ENCODE results near the gene ZNF195. TPM values are rescaled to one million over a fixed set of nuclear protein-coding genes. Genes with fewer than 3 reads are reported as not detected.
"Not testable (repeated sequence)": the region's sequence is repeated elsewhere in the genome, so short reads cannot be mapped to it uniquely, and the experiment has no call there.

The ZNF195 gene
- total RNA-seq, 3 donors from 2014 or later: 24.8 to 48.0 (median 36.2) TPM

GRCh38 chr11:3417047-3417446, 38.1 kb upstream of the ZNF195 start:
- intact Hi-C loops (cut with DNase I, micrococcal nuclease); H3K9me3 ChIP-seq; H3K4me1 ChIP-seq (ENCODE audit: low read depth); H3K36me3 ChIP-seq (ENCODE audit: low read depth); H3K4me3 ChIP-seq: not testable (repeated sequence)
- peak; percentile 41 for TF ChIP-seq CTCF (IDR thresholded peaks at IDR 0.05)
- DNase-seq: peak in 2 of 3 donors; percentile 65 to 74
- ATAC-seq: peak; percentile 46

GRCh38 chr11:3415301-3415700, 36.4 kb upstream of the ZNF195 start:
- H3K4me1 ChIP-seq (ENCODE audit: low read depth); H3K9me3 ChIP-seq; H3K36me3 ChIP-seq (ENCODE audit: low read depth); intact Hi-C loops (cut with DNase I, micrococcal nuclease); H3K4me3 ChIP-seq; ATAC-seq; DNase-seq: not testable (repeated sequence)

GRCh38 chr11:3413666-3414065, 34.7 kb upstream of the ZNF195 start:
- intact Hi-C loops (cut with DNase I, micrococcal nuclease); H3K36me3 ChIP-seq (ENCODE audit: low read depth); H3K9me3 ChIP-seq; ATAC-seq; H3K4me1 ChIP-seq (ENCODE audit: low read depth); H3K4me3 ChIP-seq; DNase-seq: not testable (repeated sequence)

- intact Hi-C loops (cut with DNase I, micrococcal nuclease): no loop called here
- TF ChIP-seq CTCF (IDR thresholded peaks at IDR 0.05): no peak
- H3K36me3 ChIP-seq (ENCODE audit: low read depth): no peaks in the 10 kb centered on the region
- no peak overlapping the region for H3K4me3 ChIP-seq
- ATAC-seq: no peak
- no peaks in the 10 kb centered on the region for H3K9me3 ChIP-seq
- DNase-seq: no peak
- no peaks in the 10 kb centered on the region for H3K4me1 ChIP-seq (ENCODE audit: low read depth)
Measured at GRCh38 chr11:3412837-3413236, 33.9 kb upstream of the ZNF195 start.

GRCh38 chr11:3408722-3409121, 29.8 kb upstream of the ZNF195 start:
- peak; percentile 61 for TF ChIP-seq CTCF (IDR thresholded peaks at IDR 0.05)
- H3K4me3 ChIP-seq; H3K9me3 ChIP-seq; intact Hi-C loops (cut with DNase I, micrococcal nuclease); H3K4me1 ChIP-seq (ENCODE audit: low read depth); ATAC-seq; H3K36me3 ChIP-seq (ENCODE audit: low read depth): not testable (repeated sequence)
- peak in 2 of 3 donors; percentile 84 to 91 for DNase-seq

DNA sequence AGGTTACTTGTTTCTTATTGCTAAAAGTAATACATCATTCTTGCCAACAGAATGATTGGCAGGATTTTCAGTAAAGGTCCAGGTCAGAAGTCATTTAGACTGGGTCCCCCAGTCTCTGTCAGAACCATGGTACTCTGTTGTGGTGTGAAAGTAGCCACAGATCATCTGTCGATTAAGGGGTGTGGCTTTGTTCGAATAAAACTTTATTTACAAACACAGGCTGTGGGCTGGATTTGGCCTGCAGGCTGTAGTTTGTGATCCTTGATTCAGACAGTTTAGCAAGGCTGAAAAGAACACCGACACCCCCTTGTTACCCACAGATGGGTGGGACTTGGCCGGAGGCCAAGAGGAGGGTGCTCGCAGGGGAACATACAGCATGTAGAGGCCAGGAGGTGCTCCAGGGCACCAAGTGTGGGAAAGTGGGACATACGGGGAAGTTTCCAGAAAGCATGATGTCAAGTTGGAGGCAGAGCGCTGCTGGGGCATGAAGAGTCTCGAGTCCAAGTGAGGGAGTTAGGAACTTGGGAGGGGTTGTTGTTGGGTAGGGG, 29.2 kb upstream of the ZNF195 start:
- H3K4me3 ChIP-seq; intact Hi-C loops (cut with DNase I, micrococcal nuclease); H3K36me3 ChIP-seq (ENCODE audit: low read depth); ATAC-seq; H3K4me1 ChIP-seq (ENCODE audit: low read depth); H3K9me3 ChIP-seq: not testable (repeated sequence)
- peak in 1 of 3 donors; percentile 45 for DNase-seq

DNA sequence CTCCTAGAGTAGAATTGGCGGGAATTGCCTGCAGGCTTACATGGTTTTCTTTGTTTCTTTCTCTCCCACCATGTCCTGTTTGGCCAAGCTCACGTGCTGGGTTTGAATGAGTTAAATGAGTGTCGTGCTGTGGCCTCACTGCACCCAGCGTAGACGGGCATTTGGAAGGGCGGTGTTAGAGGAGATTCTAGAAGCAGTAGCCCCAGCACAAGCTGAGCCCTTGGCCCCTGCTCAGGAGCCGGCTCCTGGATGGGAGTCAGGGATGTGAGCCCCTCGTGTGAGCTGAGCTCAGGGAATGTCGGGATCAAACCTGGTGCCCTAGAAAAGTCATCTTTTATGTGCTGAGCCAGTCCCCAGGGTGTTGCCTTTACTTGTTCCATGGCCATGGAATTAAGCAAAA, 28.0 kb upstream of the ZNF195 start:
- H3K36me3 ChIP-seq (ENCODE audit: low read depth); DNase-seq; H3K4me1 ChIP-seq (ENCODE audit: low read depth); ATAC-seq; intact Hi-C loops (cut with DNase I, micrococcal nuclease); H3K9me3 ChIP-seq; H3K4me3 ChIP-seq: not testable (repeated sequence)

DNA sequence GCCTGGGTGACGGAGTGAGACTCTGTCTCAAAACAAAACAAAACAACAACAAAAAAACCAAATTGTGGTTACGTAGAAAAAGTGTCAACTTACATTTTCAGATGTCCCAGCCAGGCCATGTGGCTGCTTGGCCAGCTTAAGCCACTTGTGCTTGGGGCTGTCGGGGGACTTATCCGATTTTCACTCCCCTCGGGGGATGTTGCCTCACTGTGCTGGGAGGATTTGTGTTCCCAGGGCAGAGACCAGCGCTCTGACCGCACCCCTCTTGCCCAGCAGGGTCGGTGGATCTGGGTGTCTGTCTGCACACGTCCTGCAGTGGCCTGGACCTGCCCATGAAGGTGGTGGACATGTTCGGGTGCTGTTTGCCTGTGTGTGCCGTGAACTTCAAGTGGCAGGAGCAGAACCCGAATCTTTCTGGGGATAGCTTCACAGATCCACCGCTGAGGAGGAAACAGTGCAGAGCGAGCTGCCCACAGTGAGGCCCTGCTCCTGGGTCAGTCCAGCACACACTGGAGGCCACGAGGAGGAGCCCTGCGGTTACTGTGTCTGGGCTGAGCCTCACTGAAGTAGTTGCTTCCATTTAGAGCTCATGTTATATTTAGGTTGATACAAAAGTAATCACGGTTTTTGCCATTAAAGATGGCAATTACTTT, 27.4 kb upstream of the ZNF195 start:
- ATAC-seq; H3K4me3 ChIP-seq; H3K36me3 ChIP-seq (ENCODE audit: low read depth); intact Hi-C loops (cut with DNase I, micrococcal nuclease); H3K9me3 ChIP-seq; DNase-seq; H3K4me1 ChIP-seq (ENCODE audit: low read depth): not testable (repeated sequence)

DNA sequence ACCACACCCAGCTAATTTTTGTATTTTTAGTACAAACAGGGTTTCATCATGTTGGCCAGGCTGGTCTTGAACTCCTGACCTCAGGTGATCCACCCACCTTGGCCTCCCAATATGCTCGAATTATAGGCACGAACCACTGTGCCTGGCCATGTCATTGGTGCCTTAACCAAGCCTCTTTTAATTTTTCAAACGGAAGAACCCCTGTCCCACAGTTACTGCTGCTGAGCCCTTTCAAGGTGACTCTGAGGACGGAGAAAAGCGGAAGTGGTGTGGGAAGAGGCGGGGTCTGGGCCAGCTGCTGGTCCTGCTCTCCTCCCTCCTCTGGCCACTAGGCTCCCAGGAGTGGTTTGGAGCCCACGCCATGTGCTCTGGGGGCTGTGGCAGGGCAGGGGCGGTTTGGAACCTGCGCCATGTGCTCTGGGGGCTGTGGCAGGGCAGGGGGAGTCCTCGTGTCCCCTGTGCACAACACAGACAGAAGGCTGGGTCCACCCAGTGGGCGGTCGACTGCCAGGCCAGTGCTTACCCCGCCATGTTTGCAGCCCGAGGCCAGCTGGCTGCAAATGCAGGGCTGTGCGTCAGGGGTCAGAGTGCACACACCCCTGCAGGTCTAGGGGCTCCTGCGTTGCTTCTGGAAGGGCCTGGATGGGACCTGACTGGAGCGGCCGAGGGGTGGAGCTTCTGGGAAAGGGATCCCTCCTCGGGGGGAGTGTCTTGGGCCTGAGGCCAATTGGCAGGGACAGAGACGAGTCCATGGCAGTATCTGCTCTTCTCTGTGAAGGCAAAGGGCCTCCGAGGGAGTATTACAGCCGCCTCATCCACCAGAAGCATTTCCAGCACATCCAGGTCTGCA, 25.4 kb upstream of the ZNF195 start:
- H3K4me3 ChIP-seq; intact Hi-C loops (cut with DNase I, micrococcal nuclease); H3K9me3 ChIP-seq; H3K4me1 ChIP-seq (ENCODE audit: low read depth); ATAC-seq; H3K36me3 ChIP-seq (ENCODE audit: low read depth): not testable (repeated sequence)
- peak in 2 of 3 donors; percentile 58 to 60 for DNase-seq

- H3K4me1 ChIP-seq (ENCODE audit: low read depth); ATAC-seq; H3K9me3 ChIP-seq; H3K4me3 ChIP-seq; intact Hi-C loops (cut with DNase I, micrococcal nuclease); H3K36me3 ChIP-seq (ENCODE audit: low read depth); DNase-seq: not testable (repeated sequence)
Measured at GRCh38 chr11:3402861-3403250, 23.9 kb upstream of the ZNF195 start.
